Neural crest cell (in vitro differentiated cells): ENCODE data around the gene ITPR1. TPM values are rescaled to one million over a fixed set of nuclear protein-coding genes. Genes with fewer than 3 reads are reported as not detected.

ENCODE experiments used
- DNase-seq: peaks from one replicate; pipeline ENCODE4 v3.0.0; 2021; ENCODE audit warnings: low read depth, mixed read lengths, low spot score
- H3K27ac Mint-ChIP-seq: one replicate; pipeline ENCODE4 v1.8.0; 2021; ENCODE audit warnings: mild to moderate bottlenecking, mixed read lengths; ENCODE audit not compliant: unreplicated experiment
- H3K27me3 Mint-ChIP-seq: 2 replicates; pipeline ENCODE4 v1.8.0; 2021; ENCODE audit warnings: low read depth, mild to moderate bottlenecking, mixed read lengths
- H3K36me3 Mint-ChIP-seq: 2 replicates; pipeline ENCODE4 v1.8.0; 2021; ENCODE audit warnings: low read depth, mild to moderate bottlenecking, mixed read lengths
- H3K4me1 Mint-ChIP-seq: 2 replicates; pipeline ENCODE4 v1.8.0; 2021; ENCODE audit warnings: mixed read lengths
- H3K4me3 Mint-ChIP-seq: one replicate; pipeline ENCODE4 v1.8.0; 2021; ENCODE audit warnings: mild to moderate bottlenecking, mixed read lengths
- H3K9me3 Mint-ChIP-seq: 2 replicates; pipeline ENCODE4 v1.8.0; 2021; ENCODE audit warnings: mixed read lengths
- total RNA-seq: library from RNA; stranded (reverse); gene quantifications from 2 replicates; pipeline ENCODE4 v1.2.1, GENCODE V29; 2021
- TF ChIP-seq, protein P1 (sequence below): fragments of 200-600 bp; sonication (generic); conservative IDR thresholded peaks from 2 replicates; pipeline ENCODE4 v1.5.0; 2021; ENCODE audit warnings: antibody characterized with exemption, mild to moderate bottlenecking

The ITPR1 gene
- total RNA-seq, 1 donor from 2014 or later = 4.8 TPM

DNA sequence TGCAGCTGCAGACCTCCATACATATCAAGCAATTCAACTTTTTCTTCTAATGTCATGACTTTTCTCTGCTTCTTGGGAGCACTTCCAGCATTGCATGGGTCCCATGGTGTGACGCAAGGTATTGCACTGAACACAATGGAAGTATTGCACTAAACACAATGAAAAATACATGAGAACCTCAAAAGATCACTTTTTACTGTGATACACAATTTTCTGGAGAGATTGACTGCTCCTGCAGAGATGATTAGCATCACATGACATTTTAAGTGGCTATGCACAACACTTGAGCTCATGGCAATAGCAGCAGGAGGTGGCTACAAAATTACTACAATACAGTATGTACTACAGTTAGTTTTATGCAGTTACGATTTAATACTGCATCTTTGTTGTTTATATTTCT is 372.6 kb downstream of the ITPR1 start:
- DNase-seq = no peak
- H3K27me3 Mint-ChIP-seq = no peaks in the 10 kb centered on the region
- H3K4me1 Mint-ChIP-seq = no peaks in the 10 kb centered on the region
- H3K36me3 Mint-ChIP-seq = peaks cover 4% of the 10 kb centered on the region
- TF ChIP-seq, protein P1, sequence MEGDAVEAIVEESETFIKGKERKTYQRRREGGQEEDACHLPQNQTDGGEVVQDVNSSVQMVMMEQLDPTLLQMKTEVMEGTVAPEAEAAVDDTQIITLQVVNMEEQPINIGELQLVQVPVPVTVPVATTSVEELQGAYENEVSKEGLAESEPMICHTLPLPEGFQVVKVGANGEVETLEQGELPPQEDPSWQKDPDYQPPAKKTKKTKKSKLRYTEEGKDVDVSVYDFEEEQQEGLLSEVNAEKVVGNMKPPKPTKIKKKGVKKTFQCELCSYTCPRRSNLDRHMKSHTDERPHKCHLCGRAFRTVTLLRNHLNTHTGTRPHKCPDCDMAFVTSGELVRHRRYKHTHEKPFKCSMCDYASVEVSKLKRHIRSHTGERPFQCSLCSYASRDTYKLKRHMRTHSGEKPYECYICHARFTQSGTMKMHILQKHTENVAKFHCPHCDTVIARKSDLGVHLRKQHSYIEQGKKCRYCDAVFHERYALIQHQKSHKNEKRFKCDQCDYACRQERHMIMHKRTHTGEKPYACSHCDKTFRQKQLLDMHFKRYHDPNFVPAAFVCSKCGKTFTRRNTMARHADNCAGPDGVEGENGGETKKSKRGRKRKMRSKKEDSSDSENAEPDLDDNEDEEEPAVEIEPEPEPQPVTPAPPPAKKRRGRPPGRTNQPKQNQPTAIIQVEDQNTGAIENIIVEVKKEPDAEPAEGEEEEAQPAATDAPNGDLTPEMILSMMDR = no peak
- H3K9me3 Mint-ChIP-seq = peaks cover 4% of the 10 kb centered on the region
- H3K27ac Mint-ChIP-seq = no peak overlapping the region
- no peak overlapping the region for H3K4me3 Mint-ChIP-seq

- Mint-ChIP-seq H3K9me3 (no peaks in the 10 kb centered on the region), H3K36me3 (no peaks in the 10 kb centered on the region), H3K27me3 (no peaks in the 10 kb centered on the region), H3K27ac (no peak overlapping the region), H3K4me3 (no peak overlapping the region), H3K4me1 (no peaks in the 10 kb centered on the region)
- TF ChIP-seq, protein P1 = no peak
- DNase-seq = no peak
These were observed 373.7 kb downstream of the ITPR1 start for GRCh38 chr3:4866866-4867265.

DNA sequence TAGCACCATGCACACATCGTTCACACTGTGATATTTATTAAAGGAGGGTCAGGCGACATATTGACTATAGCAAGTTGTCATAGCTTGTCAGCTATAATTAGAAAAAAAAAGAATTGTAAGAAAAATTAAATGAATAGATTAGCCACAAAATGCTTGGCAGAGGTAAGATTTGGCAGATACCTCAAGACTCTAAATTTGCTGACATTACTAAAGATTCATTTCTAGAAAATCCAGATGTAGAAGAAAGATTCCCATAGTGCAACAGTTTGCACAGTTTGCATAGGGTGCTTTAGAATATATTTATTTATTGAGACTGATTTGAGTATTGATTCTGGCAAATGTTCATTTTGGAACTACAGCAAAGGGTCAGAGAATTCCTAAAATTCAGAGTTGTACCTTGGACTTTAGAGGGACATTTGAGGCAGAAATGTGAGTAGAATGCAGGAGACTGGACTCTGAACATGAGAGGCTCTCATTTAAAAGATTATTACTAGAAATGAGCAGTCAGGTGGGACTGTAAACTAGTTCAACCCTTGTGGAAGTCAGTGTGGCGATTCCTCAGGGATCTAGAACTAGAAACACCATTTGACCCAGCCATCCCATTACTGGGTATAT is 384.1 kb downstream of the ITPR1 start:
- no peak overlapping the region for H3K27ac Mint-ChIP-seq
- TF ChIP-seq, protein P1 = no peak

GRCh38 chr3:4880850-4881249 is 387.7 kb downstream of the ITPR1 start:
- no peak for DNase-seq

More for the DNA sequence above, 384.1 kb downstream of the ITPR1 start:
- H3K4me1 Mint-ChIP-seq = no peaks in the 10 kb centered on the region
- no peak overlapping the region for H3K4me3 Mint-ChIP-seq
- no peaks in the 10 kb centered on the region for H3K36me3 Mint-ChIP-seq
- DNase-seq = no peak
- H3K27me3 Mint-ChIP-seq = peaks cover 8% of the 10 kb centered on the region
- no peaks in the 10 kb centered on the region for H3K9me3 Mint-ChIP-seq

DNA sequence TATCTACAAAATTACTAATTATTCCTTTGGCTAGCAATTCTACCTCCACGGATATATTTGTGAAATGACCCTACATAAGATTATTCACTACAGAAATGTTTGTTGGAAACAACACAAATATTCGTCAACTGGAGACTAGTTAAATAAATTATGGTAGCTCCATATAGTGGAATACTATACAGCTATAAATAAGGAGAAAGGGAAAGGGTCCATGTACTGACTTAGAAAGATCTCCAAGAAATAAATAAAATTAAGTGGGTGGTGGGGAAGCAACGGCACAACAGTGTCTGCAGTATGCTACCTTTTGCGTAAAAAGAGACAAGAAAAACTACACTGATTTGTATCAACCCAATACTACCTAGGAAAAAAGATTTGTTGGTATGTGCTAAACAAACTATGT is 389.4 kb downstream of the ITPR1 start:
- H3K9me3 Mint-ChIP-seq = no peaks in the 10 kb centered on the region
- H3K36me3 Mint-ChIP-seq = no peaks in the 10 kb centered on the region
- no peak overlapping the region for H3K4me3 Mint-ChIP-seq
- TF ChIP-seq, protein P1 = no peak
- no peak for DNase-seq
- no peak overlapping the region for H3K27ac Mint-ChIP-seq
- no peaks in the 10 kb centered on the region for H3K4me1 Mint-ChIP-seq
- H3K27me3 Mint-ChIP-seq = peaks cover 8% of the 10 kb centered on the region

More at GRCh38 chr3:4880850-4881249, 387.7 kb downstream of the ITPR1 start:
- Mint-ChIP-seq H3K27me3 (peaks cover 8% of the 10 kb centered on the region), H3K9me3 (no peaks in the 10 kb centered on the region), H3K36me3 (no peaks in the 10 kb centered on the region), H3K4me3 (no peak overlapping the region), H3K4me1 (no peaks in the 10 kb centered on the region), H3K27ac (no peak overlapping the region)
- TF ChIP-seq, protein P1 = no peak
